Measurements from ENCODE around the gene PSMB5.

Gene PSMB5

DNA sequence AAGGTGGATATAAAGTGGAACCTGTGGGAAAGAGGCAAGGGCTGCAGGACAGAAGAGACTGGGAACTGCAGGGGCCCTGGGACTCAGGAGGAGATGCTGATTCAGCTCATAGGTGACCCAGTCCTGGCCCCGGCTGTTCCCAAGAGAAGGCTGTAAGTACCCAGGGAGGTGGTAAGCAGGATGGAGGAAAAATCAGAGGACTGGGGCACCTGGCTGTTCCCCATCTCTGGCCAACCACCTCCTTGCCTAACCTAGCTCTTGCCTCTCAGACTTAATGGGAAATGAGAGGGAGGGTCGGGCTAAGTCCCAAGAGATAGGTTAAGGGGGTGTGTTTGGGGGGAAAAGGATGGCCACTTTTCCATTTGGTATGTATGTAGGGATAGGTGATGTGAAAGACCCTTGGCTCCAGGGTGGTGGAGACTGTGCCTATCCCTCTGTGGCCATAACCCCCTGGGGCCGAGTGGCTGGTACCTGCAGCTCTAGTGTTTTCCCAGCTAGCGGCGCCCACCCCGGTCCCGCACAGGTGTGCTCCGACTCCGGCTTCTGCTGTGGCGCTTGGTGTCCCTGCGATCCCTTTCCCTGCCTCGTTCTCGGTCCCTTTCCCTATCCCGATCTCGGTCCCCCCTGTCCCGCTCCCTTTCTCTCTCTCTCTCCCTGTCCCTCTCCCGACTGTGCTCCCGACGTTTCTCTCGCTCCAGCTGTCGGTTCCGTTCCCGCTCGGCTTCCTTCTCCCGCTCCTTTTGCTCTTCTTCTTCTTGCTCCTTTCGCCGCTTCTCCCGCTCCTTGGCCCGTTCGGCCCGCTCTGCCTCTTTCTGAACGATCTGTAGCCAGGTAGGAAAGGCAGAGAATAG is 24.2 kb upstream of the PSMB5 start:
- no peak for FAIRE-seq

DNA sequence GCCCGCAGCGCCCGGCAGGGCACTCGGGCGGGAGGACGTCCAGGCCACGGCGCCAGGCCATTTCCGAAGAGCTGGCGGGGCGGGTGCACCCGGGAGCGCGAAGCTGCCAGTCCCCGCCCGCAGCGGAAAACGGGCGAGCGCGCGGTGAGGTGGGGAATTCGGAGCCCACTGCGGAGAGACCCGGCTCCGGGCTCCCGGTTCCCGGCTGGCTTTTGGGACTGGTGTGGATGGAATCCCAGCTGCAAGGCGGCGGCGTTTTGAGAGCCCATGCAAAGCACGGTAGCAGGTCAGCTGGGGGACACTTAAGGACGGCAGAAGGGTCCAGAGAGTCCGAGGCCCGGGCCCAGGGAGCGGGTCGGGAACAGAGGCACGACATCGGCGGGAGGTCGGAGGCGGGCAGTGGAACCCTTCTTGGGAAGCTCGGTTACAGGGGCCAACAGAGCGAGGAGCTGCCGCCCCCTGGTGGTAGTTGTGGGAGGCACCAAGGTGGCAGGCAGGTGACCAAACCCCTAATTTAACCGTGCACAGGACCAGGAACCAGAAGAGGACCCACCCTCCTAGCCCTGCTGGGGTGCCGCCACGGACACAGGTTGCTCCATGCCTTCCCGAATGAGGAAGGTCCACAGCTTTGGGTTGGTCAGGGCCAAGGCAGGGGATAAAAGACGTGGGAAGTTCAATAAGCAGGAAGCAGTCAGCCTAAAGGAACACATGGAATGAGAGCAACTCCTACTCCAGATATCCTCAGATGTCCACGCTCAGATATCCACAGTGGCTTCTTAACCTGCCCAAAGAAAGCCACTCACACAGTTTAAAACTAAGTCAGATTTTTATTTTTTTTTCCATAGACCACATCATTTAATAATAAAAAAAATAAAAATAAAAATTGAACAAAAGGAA is 23.3 kb upstream of the PSMB5 start:
- peak; percentile 42 for FAIRE-seq

DNA sequence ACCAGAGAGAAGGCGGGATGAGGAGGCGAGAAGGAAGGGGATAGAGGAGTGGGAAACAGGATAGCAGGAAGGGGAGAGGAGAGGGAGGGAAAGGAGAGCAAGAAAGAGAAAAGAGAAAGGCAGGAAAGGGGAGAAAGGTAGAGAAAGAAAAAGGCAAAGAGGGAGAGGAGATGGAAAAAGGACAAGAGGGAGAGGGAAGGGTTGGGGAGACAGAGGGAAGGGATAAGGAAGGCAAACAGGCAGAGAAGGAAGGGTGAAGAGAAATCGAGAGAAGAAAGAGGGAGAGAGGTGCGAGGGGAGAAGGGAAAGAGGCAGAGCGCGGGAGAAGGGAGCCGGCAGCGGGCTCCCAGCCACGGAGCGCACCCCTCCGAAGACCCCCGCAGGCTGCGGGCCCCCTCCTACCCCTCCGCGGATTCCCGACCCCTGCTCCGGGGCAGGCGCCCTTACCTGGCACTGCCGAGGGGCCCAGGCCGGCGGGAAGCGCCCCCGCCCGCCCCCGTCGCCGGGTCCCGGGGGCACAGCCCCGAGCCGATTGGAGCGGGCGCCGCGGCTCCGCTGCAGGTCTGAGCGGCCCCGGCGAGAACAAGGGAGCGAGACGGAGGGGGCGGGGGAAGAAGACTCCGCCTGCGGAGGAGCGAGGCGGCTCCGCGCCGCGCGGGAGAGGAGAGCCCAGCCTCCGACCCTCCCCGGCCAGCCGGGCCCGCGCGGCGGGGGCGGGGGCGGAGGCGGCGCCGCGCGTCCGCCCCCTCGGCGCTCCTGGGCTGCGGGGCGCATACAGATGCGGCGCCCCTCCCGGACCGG is 22.5 kb upstream of the PSMB5 start, which contains the start of gene CDH24:
TSS of gene CDH24 (minus strand) at position 565 of the 801 bp plus-strand sequence. CDS start 1,787 bp downstream, outside the sequence.
- no peak for FAIRE-seq

DNA sequence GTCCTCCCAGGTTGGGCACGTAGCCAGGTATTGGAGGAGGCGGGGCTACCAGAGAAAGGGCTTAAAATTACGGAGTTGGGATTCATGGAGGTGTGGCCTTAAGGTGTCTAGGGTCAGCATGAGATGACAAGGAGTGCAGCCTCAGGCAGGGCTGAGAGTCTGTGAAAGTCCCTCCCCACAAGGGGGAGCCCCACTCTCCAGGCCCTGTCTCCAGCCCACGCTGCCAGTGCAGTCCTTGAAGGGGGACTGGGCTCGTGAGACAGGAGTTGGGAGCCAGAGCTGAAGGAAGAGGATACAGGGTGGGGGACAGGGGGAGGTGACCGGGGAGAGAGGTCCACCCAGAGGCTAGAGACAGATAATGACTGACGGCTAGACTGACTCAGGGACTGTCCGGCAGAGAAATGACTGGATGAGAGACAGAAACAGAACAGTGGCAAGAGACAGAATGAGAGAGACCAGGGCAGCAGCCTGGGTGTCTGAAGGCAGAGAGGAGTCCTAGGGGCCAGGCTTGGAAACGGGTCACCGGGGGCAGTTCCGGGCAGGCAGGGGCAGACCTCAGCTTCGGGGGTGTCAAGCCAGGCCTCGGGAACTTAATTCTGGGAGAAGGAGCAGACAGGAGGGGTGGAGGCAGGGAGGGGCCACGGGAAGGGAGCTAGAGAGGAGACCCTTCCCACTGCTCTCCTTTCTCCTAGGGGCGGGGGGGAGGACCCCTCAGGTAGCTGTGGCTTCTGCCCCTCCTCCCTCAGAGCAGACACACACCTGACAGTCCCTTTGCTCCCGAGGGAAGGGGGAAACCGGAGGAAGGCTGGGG is 21.6 kb upstream of the PSMB5 start:
- no peak for FAIRE-seq

DNA sequence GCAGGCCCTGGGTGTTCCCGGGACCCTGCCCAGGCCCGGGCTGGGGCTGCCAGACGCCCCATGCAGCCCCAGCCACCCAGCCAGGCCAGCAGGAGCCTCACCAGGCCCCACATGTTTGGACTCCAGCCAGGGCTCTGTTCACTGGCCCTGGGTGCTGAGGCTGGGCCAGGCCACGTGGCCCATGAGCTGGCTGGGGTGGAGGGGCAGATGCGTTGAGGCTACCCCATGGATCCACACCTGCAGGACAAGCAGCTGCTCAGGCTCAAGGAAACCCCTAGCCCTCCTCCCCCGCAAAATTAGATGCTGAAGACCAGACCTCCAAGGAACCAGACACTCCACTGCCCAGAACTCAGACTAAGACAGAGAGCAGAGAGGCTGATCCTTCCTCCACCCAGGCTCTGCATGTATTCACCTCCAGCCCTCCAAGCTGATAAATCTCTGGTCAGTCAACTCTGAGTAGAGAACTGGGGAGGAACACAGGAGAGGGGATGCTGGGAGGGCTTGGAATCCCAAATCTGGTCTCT is 21.0 kb upstream of the PSMB5 start:
- no peak for FAIRE-seq

DNA sequence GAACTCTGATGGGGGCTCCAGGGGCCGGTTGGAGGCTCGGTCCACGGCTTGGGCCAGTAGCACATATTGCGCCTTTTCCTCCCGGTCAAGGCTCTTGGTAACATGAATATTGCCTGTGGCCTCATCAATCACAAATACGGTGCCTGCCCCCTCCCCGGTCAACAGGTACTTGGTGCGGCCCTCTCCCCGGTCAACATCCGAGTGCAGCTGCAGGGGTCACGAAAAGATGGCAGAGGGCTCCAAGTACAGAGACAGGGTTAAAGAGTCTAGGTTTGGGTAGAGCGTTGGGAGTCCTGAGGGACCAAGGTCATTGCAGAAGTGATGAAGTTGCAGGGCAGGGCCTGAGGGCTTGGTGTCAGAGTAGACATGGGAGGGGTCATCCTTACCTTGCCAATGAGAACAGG is 20.4 kb upstream of the PSMB5 start:
- no peak for FAIRE-seq

DNA sequence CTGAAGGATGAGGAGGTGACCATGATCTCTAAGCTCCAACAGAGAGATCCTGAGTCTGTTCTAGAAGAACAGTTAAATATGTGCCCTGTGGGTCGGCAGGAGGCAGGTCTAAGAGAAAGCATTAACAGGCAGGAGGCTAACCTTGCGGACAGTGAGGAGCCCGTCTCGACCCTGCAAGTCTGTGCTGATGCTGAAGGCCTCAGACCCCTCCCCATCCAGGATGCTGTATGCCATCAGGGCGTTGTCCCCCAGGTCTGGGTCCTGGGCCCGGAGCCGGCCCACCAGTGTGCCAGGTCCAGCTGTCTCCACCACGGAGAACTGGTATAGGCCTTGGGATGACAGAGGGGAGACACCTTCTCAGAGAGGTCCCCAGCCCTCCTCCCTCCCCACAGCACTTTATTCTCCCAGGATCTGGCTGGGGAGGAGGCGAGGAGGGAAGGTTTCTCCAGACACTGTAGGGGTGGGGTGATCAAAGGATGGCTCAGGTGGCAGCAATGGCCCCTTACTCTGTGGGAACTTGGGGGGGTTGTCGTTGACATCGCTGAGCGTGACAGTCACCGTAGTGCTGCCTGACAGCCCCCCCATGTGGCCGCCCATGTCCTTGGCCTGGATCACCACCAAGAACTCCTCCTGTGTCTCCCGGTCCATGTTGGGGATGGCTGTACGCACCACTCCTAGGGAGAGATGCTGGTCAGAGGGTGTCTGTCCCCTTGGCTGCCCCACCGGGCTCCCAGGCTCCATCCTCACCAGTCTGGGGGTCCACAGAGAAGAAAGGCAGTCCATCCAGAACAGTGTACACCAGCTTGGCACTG is 19.5 kb upstream of the PSMB5 start:
- no peak for FAIRE-seq

DNA sequence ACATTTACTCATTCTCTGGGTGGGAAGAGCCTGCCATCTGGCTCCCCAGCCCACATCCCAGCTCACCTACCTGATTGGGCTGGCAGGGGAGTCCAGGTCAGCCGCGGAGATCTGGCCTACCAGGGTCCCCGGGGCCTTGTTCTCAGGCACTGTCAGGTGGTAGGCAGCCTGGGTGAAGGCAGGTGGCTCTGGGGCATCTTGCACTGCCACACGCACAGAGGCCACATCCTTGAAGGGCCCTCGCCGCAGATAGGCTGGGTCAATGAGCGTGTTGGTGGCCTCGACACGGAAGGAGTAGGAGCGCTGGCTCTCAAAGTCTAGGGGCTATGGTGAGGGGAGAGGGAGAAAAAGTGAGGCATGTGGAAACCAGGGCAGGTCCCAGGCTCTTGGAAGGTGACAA is 18.7 kb upstream of the PSMB5 start:
- no peak for FAIRE-seq

DNA sequence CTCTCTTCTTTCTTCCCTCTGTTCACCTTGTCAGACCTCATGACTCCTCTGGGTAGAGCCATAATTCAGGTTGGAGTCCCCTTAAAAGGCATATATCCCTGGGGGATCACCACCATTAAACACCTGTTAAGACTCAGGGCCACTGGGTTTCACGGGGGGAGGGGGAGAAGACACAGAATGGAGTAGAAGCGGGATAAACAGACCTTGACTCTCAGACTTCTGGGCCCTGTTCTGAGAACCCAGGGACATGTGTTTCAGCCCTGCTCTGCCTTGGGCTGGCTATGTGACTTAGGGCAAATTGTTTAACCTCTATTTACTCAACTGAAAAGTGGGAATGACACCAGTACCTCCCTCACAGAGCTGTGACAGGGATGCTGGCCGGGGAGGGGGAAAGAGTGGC is 18.0 kb upstream of the PSMB5 start:
- FAIRE-seq = no peak

DNA sequence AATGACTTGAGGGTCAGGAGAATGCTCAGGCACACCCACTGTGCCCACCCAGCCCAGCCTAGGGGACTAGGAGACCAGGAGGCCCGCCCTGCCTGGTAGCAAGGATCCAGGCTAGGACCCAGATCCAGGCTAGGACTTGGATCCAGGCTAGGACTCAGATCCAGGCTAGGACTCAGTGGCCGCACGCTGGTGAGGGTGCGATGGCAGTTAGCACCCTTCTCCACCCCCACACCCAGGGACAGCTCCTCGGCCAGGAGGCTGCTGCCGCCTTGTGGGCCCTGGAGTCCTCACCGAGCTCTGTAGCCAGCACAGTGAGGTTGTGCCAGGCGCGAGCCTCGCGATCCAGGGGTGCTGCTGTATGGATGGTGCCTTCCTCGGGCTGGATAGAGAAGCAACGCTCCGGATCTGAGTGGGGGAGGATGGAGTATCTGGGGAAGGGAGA is 17.5 kb upstream of the PSMB5 start:
- no peak for FAIRE-seq

DNA sequence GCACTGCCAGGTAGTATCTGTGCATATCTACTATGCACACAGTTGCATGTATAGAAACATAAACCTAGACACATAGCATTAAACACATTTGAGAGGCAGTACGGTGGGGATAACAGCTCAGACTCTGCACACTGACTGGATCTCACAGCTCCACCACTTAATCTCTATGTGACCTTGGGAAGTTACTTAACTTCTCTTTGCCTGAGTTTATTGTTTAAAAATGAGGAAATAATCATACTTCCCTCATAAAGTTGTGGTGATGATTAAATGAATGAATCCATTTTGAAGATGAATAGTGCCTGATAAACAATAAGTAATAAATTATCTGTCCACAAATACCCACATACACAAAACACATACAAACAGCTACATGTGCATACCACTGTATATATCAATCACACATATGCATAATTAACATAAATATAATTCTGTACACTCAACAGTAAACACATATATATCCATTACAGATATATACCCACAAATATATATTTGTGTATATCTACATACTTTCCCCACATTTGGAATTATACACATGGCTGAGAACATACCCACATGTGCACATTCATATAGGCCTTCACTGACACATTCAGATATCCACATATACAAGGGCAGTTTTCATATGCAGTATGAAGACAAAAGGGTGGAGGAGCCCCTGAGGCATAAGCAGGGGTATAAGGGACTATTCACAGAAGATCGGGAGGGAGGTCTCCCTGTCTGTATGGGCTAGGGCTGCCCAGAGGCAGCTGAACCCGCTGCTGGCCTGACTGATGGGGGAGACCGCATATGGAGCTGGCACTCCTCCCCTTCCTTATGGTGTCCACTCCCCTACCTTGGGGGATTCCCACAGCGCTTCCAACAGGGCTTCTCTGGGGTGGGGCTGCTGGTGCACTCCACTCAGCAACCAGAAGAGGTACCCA is 16.7 kb upstream of the PSMB5 start:
- no peak for FAIRE-seq

DNA sequence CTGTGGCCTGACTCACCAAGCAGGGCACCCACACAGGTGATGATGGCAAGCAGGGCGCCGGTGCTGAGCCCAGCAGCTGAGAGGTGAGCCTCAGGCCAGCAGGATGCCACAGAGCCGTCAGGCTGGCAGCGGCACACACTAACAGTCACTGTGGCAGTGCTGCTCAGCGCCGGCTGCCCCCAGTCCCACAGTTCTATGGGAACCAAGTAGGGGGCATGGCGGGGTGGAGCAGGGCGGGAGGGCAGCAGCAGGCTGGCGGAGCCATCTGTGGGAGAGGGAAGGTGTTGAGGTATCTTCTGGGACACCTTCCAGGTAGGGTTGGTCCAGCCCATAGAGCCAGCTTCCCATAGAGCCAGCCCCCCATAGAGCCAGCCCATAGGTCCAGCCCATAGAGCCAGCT is 14.3 kb upstream of the PSMB5 start:
- FAIRE-seq = no peak

DNA sequence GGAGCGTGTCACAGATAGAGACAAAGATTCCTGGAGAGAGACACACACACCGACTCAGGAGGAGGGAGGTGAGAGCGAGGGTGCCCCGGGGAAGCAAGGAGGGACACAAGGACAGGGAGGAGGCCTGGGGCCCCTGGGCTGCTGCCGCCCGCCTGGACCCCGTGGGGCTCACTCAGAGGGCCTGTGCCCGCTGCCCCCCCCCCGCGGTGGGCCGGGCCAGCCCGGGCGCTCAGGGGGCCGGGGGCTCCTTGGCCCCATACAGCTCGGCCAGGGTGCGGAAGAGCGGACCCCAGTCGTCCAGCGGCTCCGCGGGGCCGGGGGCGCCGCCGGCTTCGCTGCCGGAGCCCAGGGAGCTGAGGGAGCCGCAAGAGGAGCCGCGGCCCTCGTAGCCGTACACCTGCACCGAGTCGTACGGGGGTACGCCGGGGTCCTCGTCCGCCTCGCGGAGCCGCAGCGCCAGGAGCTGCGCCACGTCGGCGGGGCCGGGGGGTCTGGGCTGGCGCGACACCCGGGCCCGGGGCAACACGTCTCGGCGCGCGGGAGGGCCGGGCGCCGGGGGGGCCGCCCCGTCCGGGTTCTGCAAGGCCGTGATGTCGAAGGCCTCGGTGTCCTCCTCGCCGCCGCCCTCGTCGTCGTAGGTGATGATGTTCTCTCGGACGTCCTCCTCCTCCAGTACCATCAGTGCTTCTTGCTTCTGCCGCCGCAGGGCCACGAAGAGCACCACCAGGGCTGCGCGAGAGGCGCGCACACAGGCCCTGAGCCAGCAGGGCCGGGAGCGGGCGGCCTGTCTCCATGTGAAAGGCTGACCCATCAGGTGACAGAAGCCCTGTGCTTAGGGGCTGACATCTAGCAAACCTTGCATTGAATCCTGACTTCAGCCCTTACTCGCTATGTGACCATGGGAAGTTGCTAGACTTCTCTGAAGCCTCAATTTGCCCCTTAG is 13.3 kb upstream of the PSMB5 start:
- FAIRE-seq = no peak

DNA sequence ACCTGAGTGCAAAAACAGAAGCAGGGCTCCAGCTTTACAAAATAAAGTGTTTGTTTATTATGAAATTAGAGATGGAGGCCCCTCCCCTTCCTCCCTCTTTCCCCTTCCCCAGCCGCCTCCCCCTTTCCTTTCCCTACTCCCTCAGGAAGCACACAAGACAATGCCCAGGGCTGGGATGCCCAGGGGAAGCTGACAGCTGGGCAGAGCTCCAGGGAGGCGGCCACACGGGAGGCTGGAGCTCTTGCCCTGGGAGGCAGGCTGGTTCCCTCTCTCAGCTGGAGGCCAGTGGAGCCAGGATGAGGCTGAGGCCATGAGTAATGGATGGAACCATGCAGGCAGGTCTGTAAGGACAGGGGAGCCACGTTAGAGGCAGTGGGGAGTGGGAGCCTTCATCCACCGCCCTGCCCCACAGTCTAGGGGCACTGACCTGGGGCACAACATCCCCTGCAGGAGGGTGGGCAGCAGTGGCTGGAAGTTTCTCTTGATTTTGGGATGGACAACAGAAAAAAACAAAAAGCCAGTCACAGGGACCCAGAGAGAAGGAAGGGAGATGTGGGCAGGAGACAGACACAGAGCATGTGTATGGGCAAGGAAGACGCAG is 12.4 kb upstream of the PSMB5 start:
- no peak for FAIRE-seq

DNA sequence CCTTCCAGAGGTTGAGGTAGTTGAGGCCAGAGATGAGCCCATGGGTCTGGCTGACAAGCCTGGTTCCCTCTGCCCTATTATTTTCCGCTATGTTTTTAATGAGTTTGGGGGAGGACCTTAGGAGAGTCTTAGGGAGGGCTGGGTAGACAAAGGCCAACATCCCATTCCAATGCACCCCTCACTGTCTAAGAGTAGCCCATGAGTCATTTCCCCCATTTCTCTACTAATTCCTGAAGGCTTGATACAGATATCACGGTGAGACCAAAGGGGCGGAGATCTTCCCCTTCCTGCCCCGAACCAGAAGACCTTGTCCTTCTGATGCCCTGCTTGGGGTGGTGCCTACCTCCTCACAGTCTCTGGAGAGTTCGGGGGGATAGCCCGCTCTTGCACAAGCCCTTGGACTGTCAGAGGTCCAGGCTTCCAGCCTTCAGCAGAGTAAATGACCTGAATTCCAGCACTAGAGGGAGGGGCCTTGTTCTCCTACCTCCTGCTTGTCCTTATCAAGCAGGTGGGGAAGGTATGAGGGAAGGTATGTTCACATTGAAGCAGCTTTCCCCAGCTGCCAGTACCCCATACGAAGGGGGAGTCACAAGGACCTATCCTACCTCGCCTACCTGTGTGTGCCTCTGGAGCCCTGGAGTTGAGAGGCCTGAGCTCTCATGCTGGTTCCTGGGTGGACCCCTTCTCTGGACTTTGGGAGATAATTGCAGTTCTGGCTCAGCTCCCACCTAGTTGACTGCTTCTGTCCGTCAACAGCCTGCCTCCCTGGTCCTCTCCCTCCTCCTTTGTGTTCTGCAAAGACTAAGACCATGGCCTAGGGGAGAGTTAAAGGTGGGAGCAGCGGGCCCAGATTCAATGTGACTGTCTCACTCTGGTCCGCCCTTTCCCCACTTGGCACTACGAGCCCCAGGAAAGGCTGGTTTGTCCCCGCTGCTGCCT is 11.0 kb upstream of the PSMB5 start:
- FAIRE-seq = no peak

DNA sequence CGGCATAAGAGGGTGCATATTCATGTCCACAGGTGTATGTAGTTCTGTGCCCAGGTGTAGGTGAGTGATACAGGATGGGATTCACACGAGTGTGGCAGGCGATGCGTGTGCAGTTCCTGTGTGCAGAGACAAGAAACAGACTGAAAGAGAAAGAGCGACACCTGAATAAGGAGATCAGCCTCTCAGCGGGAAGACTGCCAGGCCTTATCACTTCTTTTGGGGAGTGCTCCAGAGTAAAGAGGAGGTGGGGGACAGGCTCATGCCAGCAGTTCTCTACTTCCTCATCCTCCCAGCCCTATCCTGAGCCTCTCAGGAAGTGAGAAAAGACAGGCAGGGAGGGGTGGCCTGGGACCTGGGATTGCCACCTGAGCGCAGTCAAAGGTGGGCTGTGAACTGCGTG is 10.1 kb upstream of the PSMB5 start:
- no peak for FAIRE-seq

DNA sequence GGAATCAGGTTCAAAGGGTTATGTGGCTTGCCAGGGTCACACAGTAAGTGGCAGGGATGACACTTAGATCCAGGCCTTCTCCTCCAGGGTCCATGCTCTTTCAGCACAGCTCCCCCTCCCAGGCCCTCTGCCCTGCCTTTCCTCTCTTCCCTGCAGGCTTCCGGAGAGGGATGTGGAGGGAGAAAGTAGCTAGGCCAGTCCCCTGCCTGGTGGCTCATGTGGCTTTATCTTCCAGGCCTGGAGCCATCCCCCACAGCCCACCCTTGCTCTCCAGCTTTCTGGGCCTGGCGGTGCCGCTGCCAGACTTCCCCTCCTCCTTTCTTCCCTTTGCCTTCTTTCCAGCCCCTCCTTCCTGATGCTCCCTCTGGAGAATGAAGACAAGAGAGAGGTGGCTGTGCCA is 9.1 kb upstream of the PSMB5 start:
- FAIRE-seq = no peak

Measured in G401.6 (cell line).